ENCODE measurements around the gene VWA2.

GRCh38 chr10:114207349-114207748, 31.7 kb upstream of the VWA2 start:
- TF ChIP-seq POLR2AphosphoS5 (IDR thresholded peaks at IDR 0.05) = no peak
- TF ChIP-seq POLR2A (IDR thresholded peaks at IDR 0.05) = no peak
- no peak for TF ChIP-seq CTCF (IDR thresholded peaks at IDR 0.05)

Data from prostate gland (tissue), 2 donors.